Globus pallidus (tissue), 1 donor: ENCODE results near the gene AFMID.

Source experiments
- DNase-seq: peaks from one replicate; pipeline ENCODE4 v3.0.0-alpha.2; 2015; ENCODE audit warnings: low spot score

AFMID gene

GRCh38 chr17:78180083-78180482 lies 7.1 kb upstream of the AFMID start:
- DNase-seq = no peak

GRCh38 chr17:78180508-78180907 lies 6.7 kb upstream of the AFMID start:
- no peak for DNase-seq

GRCh38 chr17:78182504-78182903 lies 4.7 kb upstream of the AFMID start:
- DNase-seq = no peak

GRCh38 chr17:78183916-78184315 lies 3.2 kb upstream of the AFMID start:
- no peak for DNase-seq

- DNase-seq = no peak
Observed at GRCh38 chr17:78184351-78184750, 2.8 kb upstream of the AFMID start.

- DNase-seq = no peak
Observed at GRCh38 chr17:78184868-78185267, 2.3 kb upstream of the AFMID start.

- no peak for DNase-seq
Observed at GRCh38 chr17:78185981-78186691, 1.0 kb upstream of the AFMID start.

GRCh38 chr17:78196716-78197115 lies 9.6 kb downstream of the AFMID start:
- DNase-seq = no peak

- DNase-seq = peak; percentile 68
Observed at GRCh38 chr17:78197147-78197832, 10.1 kb downstream of the AFMID start.

- no peak for DNase-seq
Observed at GRCh38 chr17:78200451-78200850, 13.3 kb downstream of the AFMID start.

GRCh38 chr17:78202666-78203065 lies 15.5 kb downstream of the AFMID start:
- no peak for DNase-seq

- DNase-seq = no peak
Observed at GRCh38 chr17:78204387-78205123, 17.4 kb downstream of the AFMID start.

GRCh38 chr17:78205124-78205775 lies 18.1 kb downstream of the AFMID start:
- DNase-seq = no peak

- no peak for DNase-seq
Observed at GRCh38 chr17:78206298-78206697, 19.1 kb downstream of the AFMID start.

GRCh38 chr17:78208486-78208885 lies 21.3 kb downstream of the AFMID start:
- DNase-seq = no peak

- no peak for DNase-seq
Observed at GRCh38 chr17:78210111-78210510, 22.9 kb downstream of the AFMID start.

GRCh38 chr17:78211032-78211431 lies 23.9 kb downstream of the AFMID start:
- no peak for DNase-seq

GRCh38 chr17:78214016-78214705 lies 27.0 kb downstream of the AFMID start, which contains the start of gene BIRC5:
TSS of gene BIRC5 (plus strand) at chr17:78214253. CDS start at chr17:78214317, 64 bp downstream.
- peak; percentile 83 for DNase-seq

- DNase-seq = no peak
Observed at GRCh38 chr17:78214706-78215061, 27.5 kb downstream of the AFMID start.

- no peak for DNase-seq
Observed at GRCh38 chr17:78219396-78220150, 32.4 kb downstream of the AFMID start.

GRCh38 chr17:78223061-78223460 lies 35.9 kb downstream of the AFMID start:
- no peak for DNase-seq
